ENCODE data around the gene RHOT2.

RHOT2 gene

GRCh38 chr16:716768-717325, 48.9 kb downstream of the RHOT2 start:
- no peak for DNase-seq

- DNase-seq: no peak
These were observed 49.7 kb downstream of the RHOT2 start for GRCh38 chr16:717450-718245.

- DNase-seq: no peak
These were observed 50.5 kb downstream of the RHOT2 start for GRCh38 chr16:718389-718788.

DNA sequence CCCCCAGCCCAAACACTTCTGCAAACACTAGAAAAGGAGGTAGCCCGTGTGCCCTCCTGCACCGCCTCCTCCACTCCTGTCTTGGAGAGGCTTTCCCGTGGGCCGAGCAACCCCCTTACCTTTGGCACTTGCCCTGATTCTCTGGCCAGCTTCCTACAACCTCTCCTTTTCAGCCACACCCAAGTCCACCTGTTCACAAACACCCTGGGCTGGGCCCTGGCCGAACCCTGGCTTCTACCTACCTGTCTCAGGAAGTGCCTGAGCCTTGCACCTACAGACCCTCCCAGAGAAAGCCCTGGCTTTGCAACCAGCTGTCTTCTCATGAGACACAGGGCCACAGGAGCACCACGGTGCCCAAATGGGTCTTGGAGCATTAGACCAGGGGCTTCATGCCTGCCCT, 51.0 kb downstream of the RHOT2 start:
- DNase-seq: no peak

DNA sequence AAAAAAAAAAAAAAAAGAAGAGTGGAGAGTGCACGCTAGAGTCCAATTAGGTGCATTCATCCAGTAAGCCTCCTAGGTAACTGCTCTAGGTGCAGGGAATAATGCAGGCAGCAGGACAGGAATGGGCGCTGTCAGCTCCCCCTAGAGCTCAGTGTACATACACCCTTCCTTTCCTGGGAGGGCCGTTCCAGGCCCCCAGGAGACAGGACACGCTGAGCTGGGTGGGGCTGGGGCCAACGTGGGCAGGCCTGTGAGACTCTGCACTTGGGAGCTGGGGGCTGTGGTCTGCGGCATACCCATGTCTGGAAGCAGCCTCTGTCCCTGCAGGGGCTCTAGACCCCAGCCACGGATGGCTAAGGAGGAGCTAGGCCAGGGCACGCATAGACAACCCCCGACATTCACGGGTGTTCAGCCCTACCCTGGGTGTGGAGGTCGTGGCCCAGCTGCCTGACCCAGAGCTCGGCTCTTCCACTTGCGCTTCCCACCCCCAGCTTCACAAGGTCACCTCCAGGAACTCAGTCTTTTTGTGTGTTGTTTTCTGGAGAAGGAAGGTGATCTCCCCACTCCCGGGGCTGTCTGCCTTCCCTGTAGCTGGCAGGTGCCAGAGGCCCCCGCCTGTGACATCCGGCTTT, 52.0 kb downstream of the RHOT2 start:
- peak; percentile 32 for DNase-seq

DNA sequence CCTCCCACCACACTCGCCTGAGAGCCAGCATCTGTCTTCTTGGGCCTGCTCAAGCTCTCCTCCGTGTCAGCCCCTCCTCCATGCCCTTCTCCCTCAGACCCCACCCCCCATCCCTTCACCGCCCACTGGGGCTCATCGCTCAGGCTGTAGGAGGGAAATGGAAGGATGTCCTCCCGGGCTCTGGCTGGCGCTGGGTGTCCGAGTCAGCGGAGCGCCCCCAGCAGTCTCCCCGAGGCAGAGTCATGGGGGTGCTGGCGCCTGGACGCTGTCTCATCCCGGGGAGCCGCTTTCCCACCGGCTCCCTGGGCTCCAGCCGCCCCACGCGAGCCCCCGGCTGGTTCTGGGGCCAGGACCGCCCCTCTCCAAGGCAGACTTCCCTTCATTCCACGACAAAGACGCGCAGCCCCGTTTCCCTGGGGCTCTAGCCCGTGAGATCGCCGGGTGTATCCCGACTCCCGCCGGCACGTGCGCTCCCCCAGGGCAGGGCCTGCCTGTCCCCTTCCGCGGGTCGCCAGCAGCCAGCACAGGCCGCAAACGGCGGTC, 52.6 kb downstream of the RHOT2 start:
- peak; percentile 88 for DNase-seq

GRCh38 chr16:720990-721764, 53.2 kb downstream of the RHOT2 start, which contains the start of gene ANTKMT:
Gene ANTKMT (plus strand): TSS chr16:721146. CDS start chr16:721275, 129 bp downstream.
- DNase-seq: peak; percentile 79

DNA sequence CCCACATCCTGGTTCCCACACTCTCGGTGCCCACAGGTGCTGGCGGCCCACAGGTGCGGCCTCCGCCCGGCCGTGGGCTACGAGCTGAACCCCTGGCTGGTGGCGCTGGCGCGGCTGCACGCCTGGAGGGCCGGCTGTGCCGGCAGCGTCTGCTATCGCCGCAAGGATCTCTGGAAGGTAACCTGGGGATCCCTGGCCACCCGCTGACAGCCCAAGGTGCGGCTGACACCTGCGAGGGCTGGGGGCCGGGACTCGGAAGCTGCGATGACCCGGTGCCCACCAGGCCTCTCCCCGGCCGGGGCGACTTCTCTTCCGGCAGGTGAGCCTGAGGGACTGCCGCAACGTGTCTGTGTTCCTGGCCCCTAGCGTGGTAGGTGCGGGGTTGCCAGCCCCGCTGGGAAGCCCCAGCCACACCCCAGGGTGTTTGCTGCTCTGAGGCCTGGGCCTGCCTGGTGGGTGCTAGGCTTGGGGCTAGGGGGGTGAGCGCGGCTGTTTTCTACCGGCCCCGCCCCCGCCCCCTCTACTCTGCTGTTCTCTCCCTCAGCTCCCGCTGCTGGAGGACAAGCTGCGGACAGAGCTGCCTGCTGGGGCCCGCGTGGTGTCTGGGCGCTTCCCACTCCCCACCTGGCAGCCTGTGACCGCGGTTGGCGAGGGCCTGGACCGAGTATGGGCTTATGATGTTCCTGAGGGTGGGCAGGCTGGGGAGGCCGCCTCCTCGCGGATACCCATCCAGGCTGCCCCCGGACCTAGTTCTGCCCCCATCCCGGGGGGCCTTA, 54.0 kb downstream of the RHOT2 start:
- no peak for DNase-seq

DNA sequence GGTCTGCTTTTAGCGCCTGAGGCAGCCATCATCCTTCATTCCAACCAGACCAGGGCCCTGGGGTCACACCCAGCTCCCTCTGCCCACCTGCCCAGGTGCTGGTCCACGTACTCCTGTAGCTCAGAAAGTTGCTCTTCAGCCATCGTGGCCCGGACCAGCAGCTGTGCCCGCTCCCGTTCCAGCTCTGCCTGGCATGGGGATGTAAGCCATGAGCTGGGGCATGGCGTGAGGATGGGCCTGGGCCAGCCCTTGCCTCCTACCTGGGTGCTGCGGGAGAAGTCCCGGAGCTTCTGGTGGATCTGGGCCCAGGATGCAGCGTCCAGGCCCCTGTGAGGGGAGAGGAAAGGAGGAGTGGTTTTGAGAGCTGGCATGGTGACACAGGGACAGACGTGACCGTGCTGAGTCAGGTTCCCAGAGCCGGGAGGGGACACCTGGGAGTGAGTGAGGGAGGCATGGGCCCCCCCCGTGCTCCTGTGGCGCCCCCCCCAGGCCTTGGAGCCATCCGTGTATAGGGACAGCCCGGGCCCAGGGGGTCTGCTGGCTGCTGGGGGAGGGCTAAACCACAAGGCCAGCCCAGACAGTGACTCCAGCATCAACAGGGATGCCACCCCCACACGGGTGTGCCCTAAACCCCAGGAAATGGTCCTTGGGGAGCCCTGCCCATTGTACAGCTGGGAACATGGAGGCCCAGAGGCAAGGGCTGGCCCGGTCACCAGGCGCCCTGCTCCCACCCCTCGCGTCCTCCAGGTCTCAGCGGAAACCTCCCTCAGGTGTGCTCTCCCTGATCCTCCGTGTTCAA, 55.1 kb downstream of the RHOT2 start:
- no peak for DNase-seq

- DNase-seq: no peak
These were observed 55.8 kb downstream of the RHOT2 start for GRCh38 chr16:723695-724094.
